SK-N-MC (cell line): ENCODE data around the gene SPDYE2.
"Not testable (repeated sequence)": the region's sequence is repeated elsewhere in the genome, so short reads cannot be mapped to it uniquely, and the experiment has no call there.

Experiments
- EZH2 ChIP-seq: fragments of 200-600 bp; sonication (generic); IDR thresholded peaks from one replicate; pipeline ENCODE4 v1.6.1; 2017; ENCODE audit warnings: antibody characterized with exemption
- POLR2AphosphoS5 ChIP-seq: IDR thresholded peaks from 2 replicates; pipeline ENCODE4 v1.6.1; 2012; ENCODE audit warnings: mild to moderate bottlenecking, low read depth, low read length, borderline replicate concordance

DNA sequence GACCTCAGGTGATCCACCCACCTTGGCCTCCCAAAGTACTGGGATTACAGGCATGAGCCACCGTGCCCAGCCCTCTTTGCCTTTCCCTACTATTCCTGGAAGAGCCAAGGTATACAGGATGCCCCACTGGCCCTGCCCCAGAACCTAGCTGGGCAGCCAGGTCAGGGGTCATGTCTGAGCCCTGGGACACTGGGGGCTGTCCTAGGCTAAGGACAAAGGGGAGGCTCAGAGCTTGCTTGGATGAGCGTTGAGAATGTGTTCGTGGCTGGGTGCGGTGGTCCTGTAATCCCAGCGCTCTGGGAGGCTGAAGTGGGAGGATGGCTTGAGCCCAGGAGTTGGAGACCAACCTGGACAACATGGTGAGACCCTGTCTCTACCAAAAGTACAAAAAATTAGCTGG is 27.5 kb downstream of the SPDYE2 start:
- not testable (repeated sequence) for TF ChIP-seq EZH2, POLR2AphosphoS5
